ENCODE measurements around the gene TSPO2. TPM values are rescaled to one million over a fixed set of nuclear protein-coding genes. Genes with fewer than 3 reads are reported as not detected.
"Not testable (repeated sequence)": the region's sequence is repeated elsewhere in the genome, so short reads cannot be mapped to it uniquely, and the experiment has no call there.

TSPO2 gene
- total and polyA plus RNA-seq, 2 of the 8 experiments (the other 6 are each of a cell fraction or from before 2014, with no cell fraction given) = not detected

GRCh38 chr6:41015860-41016259, 26.4 kb upstream of the TSPO2 start:
- H4K8ac ChIP-seq (ENCODE audit: extremely low read depth, insufficient read depth, low read length); H3K4me3 ChIP-seq (ENCODE audit: extremely low read depth in 1 of 4, insufficient read depth in 2 of 4, low read depth in 3 of 4, low read length in 4 of 4); H2AK5ac ChIP-seq (ENCODE audit: low read depth, low read length); H3K9ac ChIP-seq (replicated peaks in 1 of 4; ENCODE audit: extremely low read depth in 1 of 4, low read depth in 3 of 4, low read length in 3 of 4); H2AFZ ChIP-seq (ENCODE audit: low read length); H4K91ac ChIP-seq (replicated peaks; ENCODE audit: insufficient read length, low read length); H3K56ac ChIP-seq (replicated peaks; ENCODE audit: insufficient read length, low read depth, low read length); H3K14ac ChIP-seq (ENCODE audit: insufficient read length); H4K5ac ChIP-seq (ENCODE audit: insufficient read length, low read depth, low read length); H2BK120ac ChIP-seq (replicated peaks; ENCODE audit: low read depth, low read length); H3K27me3 ChIP-seq (replicated peaks in 1 of 4; ENCODE audit: control insufficient read depth in 3 of 4, extremely low read depth in 1 of 4, insufficient read depth in 3 of 4, low read length in 3 of 4); DNase-seq (ENCODE audit: low read depth in 1 of 2, low spot score in 2 of 2); H3K4ac ChIP-seq (replicated peaks; ENCODE audit: insufficient read length, low read depth, low read length); H2BK20ac ChIP-seq (ENCODE audit: low read length); H4K20me1 ChIP-seq (replicated peaks in 1 of 2; ENCODE audit: control insufficient read depth in 1 of 2, insufficient read depth in 2 of 2, low read length in 2 of 2); H3K23ac ChIP-seq (ENCODE audit: insufficient read length); H3K27ac ChIP-seq (ENCODE audit: low read depth, low read length); H3K23me2 ChIP-seq (ENCODE audit: low read depth, low read length); H3K9me3 ChIP-seq (ENCODE audit: insufficient read depth in 2 of 2, low read depth in 1 of 2, low read length in 1 of 2); FAIRE-seq; POLR2A ChIA-PET (ENCODE audit: partially characterized antibody); H3K79me2 ChIP-seq (ENCODE audit: control insufficient read depth in 1 of 2, insufficient read depth in 2 of 2, low read length in 2 of 2); H2BK5ac ChIP-seq (ENCODE audit: low read depth, low read length); H3K18ac ChIP-seq (ENCODE audit: extremely low read depth, low read length); H2BK12ac ChIP-seq (ENCODE audit: low read depth, low read length); H3K4me2 ChIP-seq (ENCODE audit: insufficient read depth in 1 of 2, low read depth in 2 of 2, low read length in 2 of 2); H3K79me1 ChIP-seq (ENCODE audit: low read depth, low read length); H2BK15ac ChIP-seq (ENCODE audit: low read length); H3K36me3 ChIP-seq (ENCODE audit: control insufficient read depth in 2 of 4, insufficient read depth in 4 of 4, low read length in 3 of 4); H3K4me1 ChIP-seq (replicated peaks in 1 of 4; ENCODE audit: control insufficient read depth in 3 of 4, insufficient read depth in 4 of 4, low read length in 3 of 4): not testable (repeated sequence)
- 92% methylated on average over 5 of the region's 5 CpGs; no CpG with 5 or more reads in 1 of the 2 experiments for WGBS, 2 experiments (ENCODE audit: extremely low coverage in 1 of 2, insufficient coverage in 1 of 2, insufficient read length in 1 of 2, insufficient replicate concordance in 2 of 2, low coverage in 1 of 2, low lambda C conversion rate in 2 of 2, missing lambda C conversion rate in 1 of 2)
- CTCF ChIA-PET (ENCODE audit: partially characterized antibody) = interaction anchor here (4.8 kb wide), 1 partner anchor 12 kb away, joined by 37 read pairs; no protein-coding TSS in a partner anchor

Data from H1 (cell line).